HG02759 (cell line): ENCODE results near the gene NRF1.
"Not testable (repeated sequence)": the region's sequence is repeated elsewhere in the genome, so short reads cannot be mapped to it uniquely, and the experiment has no call there.

ENCODE experiments used
- ATAC-seq: cut with Tn5 transposase; IDR thresholded peaks from one replicate; pipeline ENCODE4 v1.9.1; 2021; ENCODE audit warnings: mild to moderate bottlenecking, moderate library complexity; ENCODE audit not compliant: unreplicated experiment

The NRF1 gene

GRCh38 chr7:129606803-129607202 is 4.7 kb upstream of the NRF1 start:
- no peak for ATAC-seq

DNA sequence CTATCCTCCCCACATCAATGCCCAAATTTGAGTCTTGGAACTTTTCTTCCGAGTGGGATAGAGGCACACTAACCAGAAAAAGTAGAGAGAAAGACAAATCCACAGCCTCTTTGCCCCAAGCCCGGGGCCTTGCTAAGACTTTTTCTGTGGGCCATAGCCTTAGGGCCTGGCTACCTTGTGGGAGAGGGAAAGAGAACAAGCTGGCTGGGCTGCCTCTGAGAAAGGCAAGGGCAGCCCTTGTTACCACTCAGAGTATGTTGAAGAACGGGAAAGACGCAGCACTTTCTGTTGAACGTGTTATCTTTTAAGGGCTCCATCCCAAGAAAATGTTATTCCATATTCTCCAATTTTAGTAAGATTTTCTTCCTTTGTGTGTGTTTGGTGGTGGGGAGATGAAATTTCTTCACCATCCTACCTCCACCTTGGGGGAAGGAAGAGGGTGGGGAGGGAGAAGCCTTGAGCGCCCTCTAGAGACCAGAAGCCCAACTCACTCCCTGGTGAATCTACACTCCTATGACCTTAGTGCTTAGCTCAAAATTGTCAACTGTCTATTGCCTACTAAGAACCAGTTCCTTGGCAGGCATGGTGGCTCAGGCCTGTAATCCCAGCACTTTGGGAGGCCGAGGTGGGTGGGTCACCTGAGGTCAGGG is 3.9 kb upstream of the NRF1 start:
- ATAC-seq = no peak

- no peak for ATAC-seq
These were observed 1.9 kb upstream of the NRF1 start for GRCh38 chr7:129609666-129610065.

DNA sequence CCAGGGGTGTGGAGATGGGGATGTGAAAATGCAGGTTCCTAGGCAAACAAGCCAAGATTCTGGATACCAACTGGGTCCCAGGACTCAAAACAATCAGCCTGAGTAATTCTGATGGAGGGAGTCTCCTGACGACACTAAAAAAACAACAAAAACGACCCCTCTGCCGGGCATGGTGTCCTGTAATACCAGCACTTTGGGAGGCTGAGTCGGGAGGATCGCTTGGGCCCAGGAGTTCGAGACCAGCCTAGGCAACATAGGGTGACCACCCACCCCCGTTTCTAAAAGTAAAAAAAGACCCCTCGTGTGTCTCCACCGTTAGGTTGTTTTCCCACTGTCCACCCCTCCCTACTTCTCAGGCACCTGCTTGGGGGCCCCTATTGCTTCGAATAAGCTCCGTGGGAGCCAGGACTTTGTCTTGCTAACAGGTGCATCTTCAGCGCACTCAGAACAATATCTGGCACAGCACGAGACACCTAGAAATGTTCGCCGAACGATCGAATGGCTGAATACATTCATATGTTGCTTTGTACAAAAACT is 743 bp upstream of the NRF1 start:
- ATAC-seq = no peak

GRCh38 chr7:129612112-129613015 is 844 bp downstream of the NRF1 start:
- ATAC-seq = peak; percentile 2

DNA sequence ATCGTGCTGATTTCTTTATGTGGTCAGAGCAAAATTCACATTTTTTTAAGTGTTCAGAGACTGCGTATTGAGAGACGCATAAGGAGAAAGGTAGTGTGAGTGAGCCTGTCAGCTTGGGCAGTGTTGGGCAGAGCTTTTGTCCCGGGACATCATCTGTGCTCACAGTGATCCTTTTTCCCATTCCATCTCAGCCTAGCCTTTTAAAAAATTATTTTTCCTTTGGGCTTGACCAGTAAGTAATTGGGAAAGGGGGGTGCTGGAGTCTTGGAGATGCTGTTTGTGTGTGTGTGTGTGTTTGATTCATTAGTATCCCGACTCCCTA is 1.5 kb downstream of the NRF1 start:
- no peak for ATAC-seq

DNA sequence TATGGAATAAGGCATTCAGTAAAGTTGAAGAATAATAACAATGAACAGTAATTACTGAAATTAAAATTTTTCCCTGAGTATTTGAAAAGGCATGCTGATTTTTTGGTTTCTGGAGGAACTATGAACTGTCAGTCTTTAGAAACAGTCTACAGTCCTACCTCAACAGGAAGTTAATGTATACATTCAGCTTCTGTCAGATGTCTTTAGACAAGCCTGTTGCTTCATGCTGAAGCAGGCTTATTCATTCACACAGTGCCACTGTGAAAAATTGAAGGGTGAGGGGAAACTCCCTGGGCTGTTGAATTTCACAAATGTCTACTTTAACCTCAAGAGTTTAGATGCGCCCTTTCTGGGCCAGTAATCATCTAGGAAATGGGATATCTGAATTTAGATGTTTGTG is 3.5 kb downstream of the NRF1 start:
- ATAC-seq = peak; percentile 26

DNA sequence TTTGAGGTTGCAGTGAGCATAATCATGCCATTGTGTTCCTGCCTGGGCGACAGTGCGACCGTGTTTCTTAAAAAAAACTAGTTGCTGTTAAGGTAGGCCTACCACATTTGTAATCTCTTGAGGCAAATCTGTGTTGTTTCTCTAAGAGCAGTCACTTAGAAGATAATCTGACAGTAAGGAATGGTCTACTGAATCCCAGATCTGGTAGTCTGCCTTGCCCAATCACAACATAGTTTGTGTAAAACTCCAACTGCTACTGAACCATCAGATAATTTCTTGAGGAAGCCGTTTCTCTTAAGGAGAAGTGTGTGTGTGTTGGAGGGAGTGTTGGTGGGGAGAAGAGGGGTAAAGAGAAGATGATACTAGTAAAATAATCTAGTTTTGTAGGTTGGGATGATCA is 5.0 kb downstream of the NRF1 start:
- ATAC-seq = no peak

DNA sequence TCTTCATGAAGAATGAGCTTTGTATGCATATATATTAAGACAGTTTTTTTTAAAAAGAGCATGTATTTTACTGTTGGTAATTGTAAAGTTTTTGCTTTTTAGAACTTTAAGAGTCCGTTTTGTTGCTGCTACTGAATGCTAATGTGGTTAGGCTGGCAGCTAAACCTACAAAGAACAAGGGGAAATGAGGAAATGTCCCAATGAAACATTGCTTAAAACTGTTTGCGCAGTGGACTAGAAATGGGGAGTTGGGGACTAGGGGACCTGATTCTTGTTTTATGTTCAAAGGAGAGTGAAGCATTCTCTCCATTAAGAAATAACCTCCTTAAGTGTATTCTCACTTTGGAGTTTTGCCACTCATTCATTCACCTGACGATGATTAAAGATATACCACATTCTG is 5.7 kb downstream of the NRF1 start:
- ATAC-seq = no peak

DNA sequence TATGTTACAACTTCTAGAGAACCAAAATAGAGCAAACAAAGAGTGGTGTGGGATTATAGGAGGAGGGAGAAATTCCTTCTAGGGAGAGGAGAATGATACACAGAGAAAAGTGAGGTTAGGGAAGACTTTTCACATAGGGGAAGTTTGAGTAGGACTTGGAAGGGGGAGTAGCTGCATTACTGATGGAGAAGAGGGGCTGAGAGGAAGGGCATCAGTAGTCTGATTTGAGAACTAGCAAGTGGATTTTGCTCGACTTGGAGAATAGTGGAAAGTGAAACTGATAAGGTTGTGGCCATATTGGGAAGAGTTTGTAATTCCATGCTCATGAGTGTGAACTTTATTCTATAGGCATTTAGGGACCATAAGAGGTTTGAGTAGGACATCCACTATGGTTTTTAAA is 6.1 kb downstream of the NRF1 start:
- no peak for ATAC-seq

- no peak for ATAC-seq
These were observed 15.4 kb downstream of the NRF1 start for GRCh38 chr7:129626896-129627295.

GRCh38 chr7:129630341-129630740 is 18.8 kb downstream of the NRF1 start:
- no peak for ATAC-seq

DNA sequence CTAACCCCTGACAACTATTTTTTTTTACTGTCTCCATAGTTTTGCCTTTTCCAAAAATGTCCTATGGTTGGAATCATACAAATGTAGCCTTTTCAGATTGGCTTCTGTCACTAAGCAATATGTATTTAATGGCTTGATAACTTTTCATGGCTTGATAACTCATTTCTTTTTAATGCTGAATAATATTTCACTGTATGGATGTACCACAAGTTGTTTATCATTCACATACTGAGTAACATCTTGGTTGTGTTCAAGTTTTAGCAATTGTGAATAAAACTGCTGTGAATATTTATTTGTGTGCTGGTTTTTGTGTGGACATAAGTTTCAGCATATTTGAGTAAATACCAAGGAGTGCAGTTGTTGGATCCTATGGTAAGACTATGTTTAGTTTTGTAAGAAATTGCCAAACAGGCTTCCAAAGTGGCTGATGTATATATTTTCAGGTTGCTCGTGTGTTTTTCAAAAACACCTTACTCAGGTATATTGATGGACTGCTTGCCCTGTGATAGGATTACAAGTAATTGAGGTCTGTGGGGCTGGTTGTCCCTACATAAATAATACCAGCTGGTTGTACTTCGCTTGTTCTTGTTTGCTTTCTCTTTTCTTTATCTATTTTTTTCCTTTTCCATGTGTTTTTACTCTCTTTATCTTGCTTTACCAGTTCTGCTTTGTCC is 23.0 kb downstream of the NRF1 start:
- no peak for ATAC-seq

- peak; percentile 71 for ATAC-seq
These were observed 23.9 kb downstream of the NRF1 start for GRCh38 chr7:129635300-129636029.

DNA sequence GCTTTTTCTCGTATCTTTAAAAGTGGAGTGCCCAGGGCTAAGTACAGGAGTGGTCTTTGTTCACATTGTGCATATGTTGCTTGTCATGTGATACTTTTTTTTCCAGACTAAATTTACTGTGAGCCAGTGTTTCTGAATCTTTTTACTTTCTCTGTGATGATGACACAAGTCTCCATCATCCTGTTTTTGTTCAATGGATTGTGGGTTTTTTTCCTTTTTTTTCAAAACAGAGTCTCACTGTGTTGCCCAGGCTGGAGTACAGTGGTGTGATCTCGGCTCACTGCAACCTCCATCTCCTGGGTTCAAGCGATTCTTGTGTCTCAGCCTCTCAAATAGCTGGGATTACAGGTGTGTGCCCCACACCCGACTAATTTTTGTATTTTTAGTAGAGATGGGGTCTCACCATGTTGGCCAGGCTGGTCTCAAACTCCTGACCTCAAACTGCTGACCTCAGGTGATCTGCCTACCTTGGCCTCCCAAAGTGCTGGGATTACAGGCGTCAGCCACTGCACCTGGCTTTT is 24.6 kb downstream of the NRF1 start:
- ATAC-seq = not testable (repeated sequence)

DNA sequence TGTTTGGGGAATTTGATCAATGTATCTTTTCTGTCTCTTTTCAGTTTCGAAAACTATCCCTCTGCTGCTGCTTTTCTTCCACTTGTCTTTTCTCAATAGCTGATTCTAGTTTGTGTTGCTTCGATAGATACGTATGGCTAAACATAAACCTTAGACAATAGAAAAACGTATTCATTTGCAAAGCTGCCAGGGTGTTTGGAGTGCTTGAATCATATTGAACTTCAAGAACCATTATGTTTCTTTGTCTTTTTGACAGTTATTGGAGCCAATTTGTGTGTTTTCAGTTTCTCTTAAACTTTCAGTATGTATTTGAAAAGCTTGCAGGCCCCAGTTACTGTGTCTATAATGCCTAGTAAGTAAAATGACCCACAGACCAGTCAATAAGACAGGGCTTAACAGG is 25.1 kb downstream of the NRF1 start:
- no peak for ATAC-seq

- ATAC-seq = no peak
These were observed 28.9 kb downstream of the NRF1 start for GRCh38 chr7:129640400-129640799.

DNA sequence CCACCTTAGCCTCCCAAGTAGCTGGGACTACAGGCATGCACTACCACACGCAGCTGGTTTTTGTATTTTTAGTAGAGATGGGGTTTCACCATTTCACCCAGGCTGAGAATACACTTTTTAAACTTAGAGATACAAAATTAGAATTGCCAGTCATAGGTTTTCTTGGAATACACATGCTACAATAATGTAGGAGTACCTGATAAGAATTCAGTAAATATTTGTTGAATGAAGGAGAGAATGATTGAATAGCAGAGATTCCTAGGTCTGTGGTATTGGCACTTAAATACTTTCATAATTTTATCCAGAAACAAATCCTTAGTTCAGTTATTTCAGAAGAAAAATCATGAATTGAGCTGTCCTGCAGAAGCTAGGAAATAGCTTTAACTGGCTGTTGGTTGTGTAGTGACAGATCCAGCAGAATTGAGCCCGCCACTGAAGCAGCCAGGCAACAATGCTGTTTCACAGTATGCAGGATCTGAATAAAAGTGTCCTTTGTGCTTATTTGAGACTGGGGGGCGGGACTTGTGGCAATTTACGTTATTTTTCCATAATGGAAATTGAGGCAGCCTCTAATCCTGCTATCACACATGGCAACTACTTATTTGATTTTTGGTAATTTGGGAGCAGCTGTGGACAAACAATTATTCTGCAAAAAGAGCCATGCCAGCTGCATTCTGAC is 31.5 kb downstream of the NRF1 start:
- no peak for ATAC-seq

- no peak for ATAC-seq
These were observed 32.1 kb downstream of the NRF1 start for GRCh38 chr7:129643550-129644170.
